Activated CD4-positive, alpha-beta T cell treated with anti-CD3 and anti-CD28 coated beads for 48 hours (primary cell): Measurements from ENCODE around the gene KRTAP9-9.
"Not testable (repeated sequence)": the region's sequence is repeated elsewhere in the genome, so short reads cannot be mapped to it uniquely, and the experiment has no call there.

Experiments
- DNase-seq: peaks from one replicate; pipeline ENCODE4 v3.0.0-alpha.2; 2020

KRTAP9-9 gene

GRCh38 chr17:41255381-41256290 is at the start of gene KRTAP9-9:
TSS of gene KRTAP9-9 (plus strand) at chr17:41255384.
- not testable (repeated sequence) for DNase-seq

DNA sequence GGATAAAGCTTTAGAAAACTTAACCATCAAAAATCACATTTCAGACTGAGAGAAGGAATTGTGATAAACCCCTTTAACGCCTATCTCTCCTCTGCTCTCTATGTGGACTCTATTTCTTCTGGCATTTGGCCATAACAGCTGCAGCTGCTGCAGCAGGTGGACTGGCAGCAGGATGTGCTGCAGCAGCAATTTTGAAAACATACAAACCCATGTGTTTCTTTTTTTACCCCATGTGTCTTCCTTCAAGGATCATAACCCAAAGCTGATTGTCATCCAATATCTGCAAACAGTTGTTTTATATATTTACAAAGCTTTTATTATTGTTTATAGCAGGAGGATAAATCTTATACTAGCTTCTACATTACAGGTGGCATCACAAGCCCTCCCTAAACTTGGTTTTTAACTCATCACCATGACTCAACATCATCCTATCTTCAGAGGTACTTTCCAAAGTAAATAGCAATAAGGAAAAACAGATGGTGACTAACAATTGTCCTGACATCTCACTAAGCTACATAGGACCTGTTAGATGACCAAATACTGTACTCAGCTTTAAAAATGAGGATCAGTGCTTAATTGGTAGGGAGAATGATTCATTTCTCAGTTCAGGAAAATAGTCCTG is 43.2 kb upstream of the KRTAP9-9 start:
- no peak for DNase-seq

DNA sequence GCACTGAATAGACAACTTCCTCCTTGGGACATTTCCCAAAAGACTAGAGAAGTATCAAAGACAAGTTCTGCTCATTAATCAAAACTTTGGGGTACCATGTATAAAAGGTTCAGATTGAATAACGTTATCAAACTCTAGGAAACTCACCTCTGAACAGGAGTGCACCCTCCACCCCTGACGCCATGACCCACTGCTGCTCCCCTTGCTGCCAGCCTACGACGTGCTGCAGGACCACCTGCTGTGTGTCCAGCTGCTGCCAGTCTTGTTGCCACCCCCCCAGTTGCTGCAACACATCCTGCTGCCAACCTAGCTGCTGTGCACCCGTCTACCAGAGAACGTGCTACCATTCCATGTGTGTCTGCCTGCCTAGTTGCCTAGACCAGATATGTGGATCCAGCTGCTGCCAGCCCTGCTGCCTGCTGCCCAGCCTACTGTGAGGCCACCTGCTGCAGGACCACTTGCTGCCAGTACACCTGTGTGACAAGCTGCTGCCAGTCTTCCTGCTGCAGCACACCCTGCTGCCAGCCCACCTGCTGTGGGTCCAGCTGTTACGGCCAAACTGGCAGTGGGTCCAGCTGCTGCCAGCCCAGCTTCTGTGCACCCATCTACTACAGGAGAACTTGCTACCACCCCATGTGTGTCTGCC is 42.5 kb upstream of the KRTAP9-9 start:
- no peak for DNase-seq

DNA sequence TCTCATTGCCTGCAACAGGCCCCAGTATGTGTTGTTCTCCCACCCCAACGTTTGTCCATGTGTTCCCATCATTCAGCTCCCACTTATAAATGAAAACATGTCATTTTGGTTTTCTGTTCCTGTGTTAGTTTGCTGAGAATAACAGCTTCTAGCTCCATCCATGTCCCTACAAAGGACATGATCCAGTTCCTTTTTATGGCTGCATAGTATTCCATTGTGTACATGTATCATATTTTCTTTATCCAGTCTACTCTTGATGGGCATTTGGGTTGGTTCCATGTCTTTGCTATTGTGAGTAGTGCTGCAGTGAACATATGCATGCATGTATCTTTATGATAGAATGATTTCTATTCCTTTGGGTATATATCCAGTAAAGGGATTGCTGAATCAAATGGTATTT is 39.5 kb upstream of the KRTAP9-9 start:
- DNase-seq, result no peak

DNA sequence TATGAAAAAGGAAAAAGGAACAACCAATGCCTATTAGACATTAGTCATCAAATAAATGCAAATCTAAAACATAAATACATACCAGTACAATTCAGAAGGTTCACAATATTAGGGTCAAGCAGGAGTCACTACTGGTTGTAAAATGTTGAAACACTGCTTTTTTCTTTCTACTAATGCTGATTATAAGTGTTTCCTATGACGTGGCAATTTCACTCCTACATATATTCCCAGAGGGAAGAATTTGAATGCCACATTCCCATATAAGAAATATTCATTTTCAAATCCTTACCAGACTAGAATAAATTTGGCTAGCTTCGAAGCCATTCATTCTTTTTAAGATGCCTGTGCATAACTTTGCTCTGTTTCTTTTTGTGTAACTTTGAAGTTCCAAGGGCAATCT is 31.4 kb upstream of the KRTAP9-9 start:
- no peak for DNase-seq

DNA sequence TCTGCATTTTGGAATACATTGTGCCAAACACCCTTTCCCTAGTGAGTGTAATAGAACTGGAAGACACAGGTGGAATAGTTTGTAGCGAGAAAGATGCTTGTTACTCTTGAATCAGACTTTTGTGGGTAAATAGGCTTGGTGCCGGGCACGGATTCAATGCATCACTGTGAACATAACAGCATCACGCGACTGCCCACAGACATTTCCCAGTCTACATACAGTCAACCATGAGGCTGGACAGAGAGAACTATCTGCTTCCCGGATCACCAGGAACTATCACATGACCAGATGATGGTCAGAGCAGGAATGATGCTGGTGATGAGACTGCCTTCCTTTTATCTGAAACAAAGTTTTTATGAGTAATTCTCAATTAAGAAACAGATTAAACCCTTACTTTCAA is 29.1 kb upstream of the KRTAP9-9 start:
- no peak for DNase-seq

- not testable (repeated sequence) for DNase-seq
Observed at GRCh38 chr17:41226598-41227095, 28.5 kb upstream of the KRTAP9-9 start, which contains the start of gene KRTAP9-2. TSS of gene KRTAP9-2 (plus strand) at chr17:41226648. CDS start at chr17:41226655, 7 bp downstream.

- no peak for DNase-seq
Observed at GRCh38 chr17:41230094-41230493, 25.1 kb upstream of the KRTAP9-9 start.

DNA sequence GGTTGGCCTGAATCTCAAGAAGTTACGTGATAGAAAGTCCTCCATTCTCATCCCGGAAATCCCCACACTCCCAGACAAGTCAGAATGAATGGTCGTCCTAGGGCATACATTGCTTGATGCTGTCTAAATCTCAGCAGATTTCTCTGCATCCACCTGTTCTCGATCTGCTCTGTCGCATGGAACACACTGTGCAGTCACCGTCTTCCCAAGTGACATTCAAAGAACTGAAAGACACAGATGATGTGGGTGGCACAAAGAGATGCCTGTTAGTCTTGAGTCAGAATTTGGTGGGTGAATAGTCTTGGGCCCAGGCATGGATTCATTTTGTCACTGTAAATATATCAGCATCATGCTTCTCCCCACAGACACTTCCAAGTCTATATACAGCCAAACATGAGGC is 23.5 kb upstream of the KRTAP9-9 start:
- DNase-seq, result no peak

DNA sequence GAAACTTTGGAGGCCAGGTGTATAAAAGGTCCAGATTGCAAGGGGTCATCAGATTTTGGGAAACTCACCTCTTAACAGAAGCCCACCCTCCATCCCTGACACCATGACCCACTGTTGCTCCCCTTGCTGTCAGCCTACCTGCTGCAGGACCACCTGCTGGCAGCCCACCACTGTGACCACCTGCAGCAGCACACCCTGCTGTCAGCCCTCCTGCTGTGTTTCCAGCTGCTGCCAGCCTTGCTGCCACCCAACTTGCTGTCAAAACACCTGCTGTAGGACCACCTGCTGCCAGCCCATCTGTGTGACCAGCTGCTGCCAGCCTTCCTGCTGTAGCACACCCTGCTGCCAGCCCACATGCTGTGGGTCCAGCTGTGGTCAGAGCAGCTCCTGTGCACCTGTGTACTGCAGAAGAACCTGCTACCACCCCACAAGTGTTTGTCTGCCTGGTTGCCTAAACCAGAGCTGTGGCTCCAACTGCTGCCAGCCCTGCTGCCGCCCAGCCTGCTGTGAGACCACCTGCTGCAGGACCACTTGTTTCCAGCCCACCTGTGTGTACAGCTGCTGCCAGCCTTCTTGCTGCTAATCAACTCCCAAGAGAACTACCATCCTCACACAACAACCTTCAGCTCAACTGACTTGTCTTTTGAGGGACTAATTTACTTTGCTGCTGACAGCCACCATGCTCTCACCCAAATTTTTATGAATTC is 22.6 kb upstream of the KRTAP9-9 start, which contains the start of gene KRTAP9-3:
TSS of gene KRTAP9-3 (plus strand) at position 51 of the 707 bp plus-strand sequence. CDS start at position 104, 53 bp downstream.
- DNase-seq, result not testable (repeated sequence)

DNA sequence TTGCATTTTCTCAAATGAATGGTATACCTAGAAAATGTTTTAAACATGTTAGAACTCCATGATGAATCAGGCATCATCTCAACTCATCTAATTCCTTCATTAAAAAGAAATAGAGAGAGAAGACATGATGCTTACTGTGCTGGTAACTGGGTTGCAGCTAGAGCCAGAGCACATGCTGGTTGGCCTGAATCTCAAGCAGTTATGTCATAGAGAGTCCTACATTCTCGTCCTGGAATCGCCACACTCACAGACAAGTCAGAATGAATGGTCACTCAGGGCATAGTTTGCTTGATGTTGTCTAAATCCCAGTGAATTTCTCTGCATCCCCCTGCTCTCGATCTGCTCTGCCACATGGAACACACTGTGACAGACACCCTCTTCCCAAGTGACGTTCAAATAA is 18.1 kb upstream of the KRTAP9-9 start:
- DNase-seq, result not testable (repeated sequence)

DNA sequence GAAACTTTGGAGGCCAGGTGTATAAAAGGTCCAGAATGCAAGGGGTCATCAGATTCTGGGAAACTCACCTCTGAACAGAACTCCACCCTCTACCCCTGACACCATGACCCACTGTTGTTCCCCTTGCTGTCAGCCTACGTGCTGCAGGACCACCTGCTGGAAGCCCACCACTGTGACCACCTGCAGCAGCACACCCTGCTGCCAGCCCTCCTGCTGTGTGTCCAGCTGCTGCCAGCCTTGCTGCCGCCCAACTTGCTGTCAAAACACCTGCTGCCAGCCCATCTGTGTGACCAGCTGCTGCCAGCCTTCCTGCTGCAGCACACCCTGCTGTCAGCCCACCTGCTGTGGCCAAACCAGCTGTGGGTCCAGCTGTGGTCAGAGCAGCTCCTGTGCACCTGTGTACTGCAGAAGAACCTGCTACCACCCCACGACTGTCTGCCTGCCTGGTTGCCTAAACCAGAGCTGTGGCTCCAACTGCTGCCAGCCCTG is 17.2 kb upstream of the KRTAP9-9 start, which contains the start of gene KRTAP9-8:
TSS of gene KRTAP9-8 (plus strand) at position 51 of the 489 bp plus-strand sequence. CDS start at position 104, 53 bp downstream.
- not testable (repeated sequence) for DNase-seq

DNA sequence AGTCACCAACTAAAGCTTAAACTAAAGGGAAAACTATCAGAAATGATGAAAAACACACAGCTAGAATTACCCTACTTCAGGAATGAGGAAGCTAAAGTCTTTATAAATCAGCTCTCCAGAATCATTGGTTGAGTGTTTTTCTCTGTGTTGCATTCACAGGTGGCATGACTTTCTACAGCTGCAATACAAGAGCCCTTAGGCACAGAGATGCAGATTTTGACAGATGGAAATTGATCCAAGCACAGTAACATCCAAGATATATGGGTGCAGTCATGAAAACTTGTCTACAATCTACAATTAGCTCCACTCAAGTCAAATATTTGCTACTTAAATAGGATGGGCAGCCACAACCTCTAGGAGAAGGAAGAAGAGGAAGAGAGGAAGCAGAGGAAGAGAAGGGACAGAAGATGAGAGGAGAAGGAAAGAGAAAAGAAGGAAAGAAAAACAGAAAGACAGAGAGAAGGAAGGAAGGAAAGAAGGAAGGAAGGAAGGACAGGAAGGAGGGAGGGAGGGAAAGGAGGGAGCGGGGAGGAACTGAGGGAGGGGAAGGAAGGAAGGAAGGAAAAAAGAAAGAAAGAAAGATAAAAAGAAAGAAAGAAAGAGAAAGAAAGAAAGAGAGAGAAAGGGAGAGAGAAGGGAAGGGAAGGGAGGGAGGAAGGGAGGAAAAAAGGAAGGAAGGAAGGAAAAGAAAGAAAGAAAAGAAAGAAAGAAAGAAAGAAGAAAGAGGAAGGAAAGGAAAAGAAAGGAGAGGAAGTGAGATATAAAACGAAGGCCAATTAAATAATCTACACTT is 8.0 kb upstream of the KRTAP9-9 start:
- DNase-seq, result not testable (repeated sequence)

DNA sequence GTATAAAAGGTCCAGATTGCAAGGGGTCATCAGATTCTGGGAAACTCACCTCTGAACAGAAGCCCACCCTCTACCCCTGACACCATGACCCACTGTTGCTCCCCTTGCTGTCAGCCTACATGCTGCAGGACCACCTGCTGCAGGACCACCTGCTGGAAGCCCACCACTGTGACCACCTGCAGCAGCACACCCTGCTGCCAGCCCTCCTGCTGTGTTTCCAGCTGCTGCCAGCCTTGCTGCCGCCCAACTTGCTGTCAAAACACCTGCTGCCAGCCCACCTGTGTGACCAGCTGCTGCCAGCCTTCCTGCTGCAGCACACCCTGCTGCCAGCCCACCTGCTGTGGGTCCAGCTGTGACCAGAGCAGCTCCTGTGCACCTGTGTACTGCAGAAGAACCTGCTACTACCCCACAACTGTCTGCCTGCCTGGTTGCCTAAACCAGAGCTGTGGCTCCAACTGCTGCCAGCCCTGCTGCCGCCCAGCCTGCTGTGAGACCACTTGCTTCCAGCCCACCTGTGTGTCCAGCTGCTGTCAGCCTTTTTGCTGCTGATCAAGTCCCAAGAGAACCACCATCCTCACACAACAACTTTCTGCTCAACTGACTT is 5.4 kb upstream of the KRTAP9-9 start, which contains the start of gene KRTAP9-4:
TSS of gene KRTAP9-4 (plus strand) at position 51 of the 604 bp plus-strand sequence. CDS start at position 85, 34 bp downstream.
- not testable (repeated sequence) for DNase-seq

- DNase-seq, result no peak
Observed at GRCh38 chr17:41251261-41251660, 3.9 kb upstream of the KRTAP9-9 start.

DNA sequence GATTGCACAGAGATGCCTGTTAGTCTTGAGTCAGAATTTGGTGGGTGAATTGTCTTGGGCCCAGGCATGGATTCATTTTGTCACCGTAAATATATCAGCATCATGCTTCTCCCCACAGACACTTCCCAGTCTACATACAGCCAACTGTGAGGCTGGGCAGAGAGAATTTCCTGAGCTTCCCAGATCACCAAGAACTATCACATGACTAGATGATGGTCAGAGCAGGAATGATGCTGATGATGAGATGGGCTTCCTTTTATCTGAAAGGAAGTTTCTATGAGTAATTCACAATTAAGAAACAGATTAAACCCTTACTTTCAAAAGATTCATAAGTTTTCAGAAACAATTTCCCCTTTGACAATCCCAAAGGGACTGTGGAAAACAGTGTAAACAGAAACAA is 323 bp upstream of the KRTAP9-9 start:
- DNase-seq, result no peak

GRCh38 chr17:41256291-41256685 is 1.1 kb downstream of the KRTAP9-9 start:
- no peak for DNase-seq

DNA sequence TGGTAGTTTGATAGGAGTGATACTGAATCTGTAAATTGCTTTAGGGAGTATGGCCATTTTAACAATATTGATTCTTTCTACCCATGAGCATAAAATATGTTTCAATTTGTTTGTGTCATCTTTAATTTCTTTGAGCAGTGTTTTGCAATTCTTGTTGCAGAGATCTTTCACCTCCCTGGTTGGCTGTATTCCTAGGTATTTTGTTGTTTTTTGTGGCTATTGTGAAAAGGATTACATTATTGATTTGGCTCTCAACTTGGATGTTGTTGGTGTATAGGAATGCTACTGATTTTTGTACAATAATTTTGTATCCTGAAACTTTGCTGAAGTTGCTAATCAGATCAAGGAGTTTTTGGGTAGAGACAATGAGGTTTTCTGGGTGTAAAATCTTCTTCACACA is 3.2 kb downstream of the KRTAP9-9 start:
- no peak for DNase-seq

- DNase-seq, result no peak
Observed at GRCh38 chr17:41263212-41263611, 8.0 kb downstream of the KRTAP9-9 start.

DNA sequence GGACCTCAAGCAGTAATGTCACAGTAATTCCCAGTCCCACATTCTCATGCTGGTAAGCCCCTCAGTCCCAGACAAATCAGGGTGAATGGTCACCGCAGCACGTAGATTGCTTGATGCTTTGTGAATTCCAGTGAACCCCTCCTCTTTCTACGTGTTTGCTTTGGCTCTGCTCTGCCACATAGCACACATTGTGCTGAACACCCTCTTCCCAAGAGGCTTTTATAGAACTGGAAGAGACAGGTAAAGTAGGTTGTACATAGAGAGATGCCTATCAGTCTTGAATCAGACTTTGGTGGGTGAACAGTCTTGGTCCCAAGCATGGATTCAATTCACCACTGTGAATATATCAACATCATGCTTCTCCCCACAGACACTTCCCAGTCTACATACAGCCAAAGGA is 9.4 kb downstream of the KRTAP9-9 start:
- DNase-seq, result no peak

GRCh38 chr17:41265078-41265477 is 9.9 kb downstream of the KRTAP9-9 start, which contains the start of gene KRTAP9-6:
TSS of gene KRTAP9-6 (plus strand) at chr17:41265378. CDS start at chr17:41265378, 0 bp downstream.
- no peak for DNase-seq
